22Rv1 (cell line): ENCODE data around the gene WWOX.

Experiments used
- CTCF ChIP-seq: fragments of 450-650 bp; IDR thresholded peaks from 2 replicates; pipeline ENCODE4 v1.5.1; 2017; ENCODE audit warnings: mild to moderate bottlenecking
- ZFX ChIP-seq: fragments of 450-650 bp; IDR thresholded peaks from 2 replicates; pipeline ENCODE4 v1.6.1; 2017; ENCODE audit warnings: antibody characterized with exemption, borderline replicate concordance

DNA sequence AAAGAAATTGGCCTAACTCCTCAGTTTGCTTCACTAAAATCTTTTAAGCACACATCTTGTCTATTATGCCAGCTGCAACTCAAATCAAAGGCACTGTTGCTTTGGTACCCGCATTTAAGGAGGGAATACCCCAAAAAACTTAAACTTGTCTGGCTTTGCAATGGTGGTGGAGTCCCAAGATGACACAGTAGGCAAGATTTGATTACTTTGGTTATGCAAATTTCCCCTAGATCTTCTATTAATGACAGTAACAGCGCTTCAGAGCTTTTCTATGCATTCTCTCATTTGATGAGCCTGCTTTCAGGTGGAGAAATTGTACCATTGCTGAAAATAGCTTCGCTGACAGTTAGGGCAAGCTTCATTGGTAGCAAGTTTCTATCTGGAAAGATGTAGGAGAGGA is 27.2 kb downstream of the WWOX start:
- no peak for TF ChIP-seq CTCF
- no peak for TF ChIP-seq ZFX
